T follicular helper cell (primary cell): Measurements from ENCODE around the gene HIVEP1.

Source experiments
- DNase-seq: peaks from one replicate; pipeline ENCODE4 v3.0.0-alpha.2; 2020; ENCODE audit warnings: low read depth

The HIVEP1 gene

DNA sequence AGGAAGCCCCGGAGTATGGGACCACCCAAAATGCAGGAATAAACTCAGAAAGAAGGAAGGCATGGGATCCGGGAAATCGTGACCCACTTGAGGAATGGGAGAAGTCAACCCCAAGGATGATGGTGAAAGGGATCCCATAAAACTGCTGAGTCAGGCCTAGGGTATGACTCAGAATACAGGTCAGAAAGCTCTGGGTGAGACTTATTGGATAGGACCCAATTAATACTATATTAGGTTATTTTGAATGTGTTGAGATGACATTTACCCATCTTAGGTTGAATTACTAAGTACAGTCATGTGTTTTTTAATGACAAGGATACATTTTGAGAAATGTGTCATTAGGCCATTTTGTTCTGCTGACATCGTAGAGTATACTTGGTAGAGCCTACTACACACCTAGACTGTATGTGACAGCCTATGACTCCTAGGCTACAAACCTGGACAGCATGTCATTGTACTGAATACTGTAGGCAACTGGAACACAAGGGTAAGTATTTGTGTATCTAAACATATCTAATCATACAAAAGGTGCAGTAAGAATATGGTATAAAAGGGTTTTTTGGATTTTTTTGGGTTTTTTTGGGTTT lies 17.1 kb upstream of the HIVEP1 start:
- no peak for DNase-seq

GRCh38 chr6:11996751-11997150 lies 15.4 kb upstream of the HIVEP1 start:
- DNase-seq = no peak

GRCh38 chr6:11999246-11999645 lies 12.9 kb upstream of the HIVEP1 start:
- no peak for DNase-seq

DNA sequence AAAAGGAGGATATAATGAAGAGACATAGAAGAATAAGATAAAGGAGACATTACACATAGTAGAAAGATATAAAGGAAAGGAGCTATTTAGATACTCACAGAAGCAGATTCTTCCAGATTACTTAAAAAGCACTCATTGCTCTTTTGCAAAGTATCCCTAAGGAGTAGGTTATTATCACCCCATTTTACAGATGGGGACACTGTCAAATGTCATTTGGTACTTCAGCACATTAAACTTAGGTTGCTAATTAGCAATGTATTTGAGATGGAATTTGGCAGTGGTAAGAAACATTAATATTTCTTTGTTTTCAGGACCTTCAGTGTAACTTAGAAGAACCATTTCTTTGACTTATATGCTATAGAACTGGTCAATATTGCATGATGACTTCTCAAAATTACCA lies 11.9 kb upstream of the HIVEP1 start:
- no peak for DNase-seq

DNA sequence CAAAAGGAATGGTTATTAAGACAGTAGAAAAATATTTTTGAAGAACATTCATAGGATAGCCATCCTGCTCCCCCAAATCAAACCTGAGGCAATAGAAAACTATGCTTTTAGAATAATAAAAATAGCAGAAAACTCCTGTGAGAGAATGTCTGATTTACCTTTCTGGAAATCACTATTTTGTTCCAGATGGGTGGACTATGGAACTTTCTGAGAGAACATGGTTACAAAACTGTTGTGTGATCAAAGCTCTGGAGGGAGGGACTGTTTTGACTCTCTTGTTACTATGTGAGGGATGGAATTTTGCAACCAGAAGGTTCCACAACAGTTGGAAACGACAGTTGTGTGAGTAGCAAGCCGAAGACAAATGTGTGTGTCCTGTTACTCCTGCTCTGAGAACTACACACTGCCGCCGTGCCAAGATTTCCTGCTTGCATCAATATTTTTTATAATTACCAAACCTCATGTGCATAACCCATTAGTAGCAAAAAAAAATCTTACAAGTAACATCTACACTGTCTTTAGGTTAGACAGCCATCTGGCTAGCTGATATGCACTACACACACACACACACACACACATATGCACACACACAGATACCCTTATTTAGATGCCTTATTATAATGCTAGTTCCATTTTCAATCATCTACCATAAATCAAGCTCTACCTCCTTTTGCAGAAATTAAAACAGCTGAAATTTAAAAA lies 11.0 kb upstream of the HIVEP1 start:
- DNase-seq = no peak

GRCh38 chr6:12001706-12002435 lies 10.2 kb upstream of the HIVEP1 start:
- no peak for DNase-seq

- no peak for DNase-seq
These were observed 4.6 kb upstream of the HIVEP1 start for GRCh38 chr6:12007473-12007872.

- DNase-seq = no peak
These were observed 4.2 kb upstream of the HIVEP1 start for GRCh38 chr6:12007887-12008286.

- peak; percentile 84 for DNase-seq
These were observed 3.5 kb upstream of the HIVEP1 start for GRCh38 chr6:12008366-12009179.

DNA sequence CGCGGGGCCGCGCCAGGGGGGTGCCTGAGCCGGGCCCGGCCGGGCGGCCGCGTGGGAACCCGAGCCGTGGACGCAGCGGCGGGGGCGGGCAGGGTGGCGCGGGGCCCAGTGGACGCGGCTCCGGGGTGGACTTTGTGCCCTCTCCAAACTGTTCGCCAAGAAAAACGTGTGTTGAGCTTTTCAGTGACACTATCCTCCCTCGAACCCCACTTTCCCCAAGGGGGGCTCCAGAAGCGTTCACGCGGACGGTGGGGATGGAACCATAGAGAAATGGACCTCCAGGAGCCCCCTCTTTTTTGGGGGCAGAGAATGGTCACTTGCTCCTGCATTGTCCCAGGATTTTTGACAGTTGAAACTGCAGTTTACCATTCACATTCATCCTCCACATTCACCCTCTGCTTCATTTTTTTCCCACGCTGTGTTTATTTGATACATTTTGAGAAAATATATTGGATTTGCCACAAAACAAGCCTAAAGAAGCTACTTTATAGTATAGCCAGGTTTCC lies 2.9 kb upstream of the HIVEP1 start:
- no peak for DNase-seq

- no peak for DNase-seq
These were observed 2.1 kb upstream of the HIVEP1 start for GRCh38 chr6:12009876-12010634.

GRCh38 chr6:12010635-12011275 lies 1.4 kb upstream of the HIVEP1 start:
- DNase-seq = no peak

- DNase-seq = peak; percentile 95
These were observed 655 bp upstream of the HIVEP1 start for GRCh38 chr6:12011276-12012037.

DNA sequence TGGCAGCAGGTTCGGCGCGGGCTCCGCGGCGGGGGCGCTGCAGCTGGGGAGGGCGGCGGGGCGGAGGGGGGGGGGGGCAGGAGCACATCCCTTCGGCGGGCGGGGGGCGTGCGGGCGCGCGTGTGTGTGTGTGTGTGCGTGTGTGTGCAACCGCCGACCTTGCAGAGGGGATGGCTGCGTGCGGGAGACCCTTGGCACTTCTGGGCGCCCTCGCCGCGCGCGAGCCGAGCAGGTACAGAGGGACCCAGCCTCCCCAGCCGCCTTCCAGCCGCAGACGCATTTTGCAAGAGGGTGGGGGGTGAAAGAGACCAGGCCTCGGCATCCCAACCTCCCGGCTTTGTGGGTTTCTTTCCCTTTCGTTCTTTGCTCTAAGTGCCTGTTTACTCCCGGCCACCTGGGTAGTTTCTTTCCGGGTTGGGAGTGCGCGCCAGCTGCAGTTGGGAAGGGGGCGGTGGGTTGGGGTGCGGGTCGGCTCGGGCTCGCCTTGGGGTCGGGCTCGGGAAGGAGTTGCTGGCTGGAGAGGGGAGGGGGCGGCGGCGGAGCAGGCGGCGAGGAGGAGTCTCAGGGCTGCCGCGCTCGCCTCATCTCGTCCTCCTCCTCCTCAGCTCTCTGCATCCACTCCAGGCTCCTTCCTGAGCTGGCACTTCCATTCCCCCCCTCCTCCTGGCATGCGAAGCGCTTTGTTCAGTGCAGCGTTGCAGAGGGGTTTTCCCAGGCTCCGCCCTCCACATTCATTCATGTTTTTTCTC lies 620 bp downstream of the HIVEP1 start:
- peak; percentile 76 for DNase-seq

DNA sequence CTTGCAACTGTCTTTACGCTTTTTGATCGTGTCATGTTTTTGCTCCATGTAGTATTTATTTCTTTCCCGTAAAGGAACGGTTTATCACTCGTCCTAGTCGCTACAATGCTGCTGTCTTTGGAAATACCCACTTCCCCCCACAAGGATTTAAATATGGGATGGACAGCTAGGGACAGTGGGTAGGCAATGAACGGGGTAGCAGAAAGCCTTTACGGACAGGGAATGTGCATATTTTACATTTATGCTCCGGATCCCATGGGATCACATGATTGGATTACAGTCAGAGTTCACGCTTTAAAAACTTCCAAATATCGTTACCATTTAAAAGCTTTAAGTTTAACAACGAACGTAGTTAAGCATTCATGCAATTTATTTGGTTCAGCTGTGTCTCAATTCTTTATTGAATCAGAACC lies 1.2 kb downstream of the HIVEP1 start:
- DNase-seq = no peak

GRCh38 chr6:12014027-12014872 lies 2.1 kb downstream of the HIVEP1 start:
- DNase-seq = no peak

- DNase-seq = no peak
These were observed 2.7 kb downstream of the HIVEP1 start for GRCh38 chr6:12014873-12015149.

DNA sequence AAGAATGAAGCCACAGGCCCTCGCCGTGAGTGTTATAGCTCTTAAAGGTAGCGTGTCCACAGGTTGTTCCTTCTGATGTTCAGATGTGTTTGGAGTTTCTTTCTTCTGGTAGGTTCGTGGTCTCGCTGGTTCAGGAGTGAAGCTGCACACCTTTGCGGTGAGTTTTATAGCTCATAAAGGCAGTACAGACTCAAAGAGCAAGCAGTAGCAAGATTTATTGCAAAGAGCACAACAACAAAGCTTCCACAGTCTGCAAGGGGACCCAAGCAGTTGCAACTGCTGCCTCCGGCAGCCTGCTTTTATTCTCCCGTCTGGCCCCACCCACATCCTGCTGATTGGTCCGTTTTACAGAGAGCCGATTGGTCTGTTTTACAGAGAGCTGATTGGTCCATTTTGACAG lies 5.2 kb downstream of the HIVEP1 start:
- DNase-seq = no peak
